ENCODE results near the gene VLDLR.

VLDLR gene

DNA sequence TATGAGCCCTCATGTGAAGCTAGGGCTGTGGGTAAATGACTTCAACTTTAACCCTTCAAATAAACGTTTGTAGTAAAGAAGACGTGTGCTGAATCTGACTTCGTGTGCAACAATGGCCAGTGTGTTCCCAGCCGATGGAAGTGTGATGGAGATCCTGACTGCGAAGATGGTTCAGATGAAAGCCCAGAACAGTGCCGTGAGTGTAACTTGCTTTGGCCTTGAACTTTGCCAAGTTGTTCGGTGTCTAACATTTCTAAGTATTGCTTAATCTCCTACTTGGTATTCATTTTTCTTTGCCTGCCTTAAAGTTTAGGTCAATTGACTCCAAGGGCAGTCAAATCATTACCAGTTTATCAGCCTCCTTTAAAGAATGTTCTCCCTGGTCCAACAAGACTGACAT is 18.2 kb downstream of the VLDLR start:
- no peak overlapping the region for H3K27ac ChIP-seq (ENCODE audit: low read depth, low read length)

GRCh38 chr9:2640570-2640969 is 19.0 kb downstream of the VLDLR start:
- no peaks in the 10 kb centered on the region for H3K27me3 ChIP-seq (ENCODE audit: low read length)
- H3K9me2 ChIP-seq (replicated peaks; ENCODE audit: insufficient read depth, low read length): no peaks in the 10 kb centered on the region
- H4K20me1 ChIP-seq (ENCODE audit: low read depth, low read length): no peaks in the 10 kb centered on the region
- H3K36me3 ChIP-seq (ENCODE audit: low read length): no peaks in the 10 kb centered on the region
- H3K9me3 ChIP-seq (ENCODE audit: insufficient read depth, low read length): no peaks in the 10 kb centered on the region
- H3K27ac ChIP-seq (ENCODE audit: low read depth, low read length): no peak overlapping the region
- H3F3A ChIP-seq (ENCODE audit: insufficient read depth): no peaks in the 10 kb centered on the region
- no peaks in the 10 kb centered on the region for H3K79me2 ChIP-seq (ENCODE audit: insufficient read depth, low read length)
- no peak overlapping the region for H3K4me2 ChIP-seq (ENCODE audit: low read depth, low read length, poor library complexity, severe bottlenecking)
- no peak overlapping the region for H3K4me3 ChIP-seq (ENCODE audit: insufficient read depth, low read length, poor library complexity, severe bottlenecking)
- TF ChIP-seq, protein P1, sequence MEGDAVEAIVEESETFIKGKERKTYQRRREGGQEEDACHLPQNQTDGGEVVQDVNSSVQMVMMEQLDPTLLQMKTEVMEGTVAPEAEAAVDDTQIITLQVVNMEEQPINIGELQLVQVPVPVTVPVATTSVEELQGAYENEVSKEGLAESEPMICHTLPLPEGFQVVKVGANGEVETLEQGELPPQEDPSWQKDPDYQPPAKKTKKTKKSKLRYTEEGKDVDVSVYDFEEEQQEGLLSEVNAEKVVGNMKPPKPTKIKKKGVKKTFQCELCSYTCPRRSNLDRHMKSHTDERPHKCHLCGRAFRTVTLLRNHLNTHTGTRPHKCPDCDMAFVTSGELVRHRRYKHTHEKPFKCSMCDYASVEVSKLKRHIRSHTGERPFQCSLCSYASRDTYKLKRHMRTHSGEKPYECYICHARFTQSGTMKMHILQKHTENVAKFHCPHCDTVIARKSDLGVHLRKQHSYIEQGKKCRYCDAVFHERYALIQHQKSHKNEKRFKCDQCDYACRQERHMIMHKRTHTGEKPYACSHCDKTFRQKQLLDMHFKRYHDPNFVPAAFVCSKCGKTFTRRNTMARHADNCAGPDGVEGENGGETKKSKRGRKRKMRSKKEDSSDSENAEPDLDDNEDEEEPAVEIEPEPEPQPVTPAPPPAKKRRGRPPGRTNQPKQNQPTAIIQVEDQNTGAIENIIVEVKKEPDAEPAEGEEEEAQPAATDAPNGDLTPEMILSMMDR (IDR thresholded peaks at IDR 0.05; ENCODE audit: insufficient read depth, low read length, poor library complexity, severe bottlenecking): no peak
- no peak for TF ChIP-seq EZH2phosphoT487 (conservative IDR thresholded peaks at IDR 0.05; ENCODE audit: low read length)
- no peak overlapping the region for H2AFZ ChIP-seq (ENCODE audit: low read depth, low read length, severe bottlenecking)
- no peak overlapping the region for H3K9ac ChIP-seq (ENCODE audit: low read length)

More for the DNA sequence above, 18.2 kb downstream of the VLDLR start:
- H3K79me2 ChIP-seq (ENCODE audit: insufficient read depth, low read length): no peaks in the 10 kb centered on the region
- no peak for TF ChIP-seq EZH2phosphoT487 (conservative IDR thresholded peaks at IDR 0.05; ENCODE audit: low read length)
- TF ChIP-seq, protein P1 (IDR thresholded peaks at IDR 0.05; ENCODE audit: insufficient read depth, low read length, poor library complexity, severe bottlenecking): no peak
- no peaks in the 10 kb centered on the region for H3F3A ChIP-seq (ENCODE audit: insufficient read depth)
- H3K4me3 ChIP-seq (ENCODE audit: insufficient read depth, low read length, poor library complexity, severe bottlenecking): no peak overlapping the region
- no peaks in the 10 kb centered on the region for H3K27me3 ChIP-seq (ENCODE audit: low read length)
- H3K9ac ChIP-seq (ENCODE audit: low read length): no peak overlapping the region
- H3K36me3 ChIP-seq (ENCODE audit: low read length): no peaks in the 10 kb centered on the region
- no peak overlapping the region for H2AFZ ChIP-seq (ENCODE audit: low read depth, low read length, severe bottlenecking)
- H3K9me2 ChIP-seq (replicated peaks; ENCODE audit: insufficient read depth, low read length): no peaks in the 10 kb centered on the region
- no peaks in the 10 kb centered on the region for H4K20me1 ChIP-seq (ENCODE audit: low read depth, low read length)
- no peak overlapping the region for H3K4me2 ChIP-seq (ENCODE audit: low read depth, low read length, poor library complexity, severe bottlenecking)
- no peaks in the 10 kb centered on the region for H3K9me3 ChIP-seq (ENCODE audit: insufficient read depth, low read length)

GRCh38 chr9:2641033-2641432 is 19.4 kb downstream of the VLDLR start:
- no peak overlapping the region for H3K4me3 ChIP-seq (ENCODE audit: insufficient read depth, low read length, poor library complexity, severe bottlenecking)
- H3F3A ChIP-seq (ENCODE audit: insufficient read depth): no peaks in the 10 kb centered on the region
- H3K9me2 ChIP-seq (replicated peaks; ENCODE audit: insufficient read depth, low read length): no peaks in the 10 kb centered on the region
- no peak overlapping the region for H2AFZ ChIP-seq (ENCODE audit: low read depth, low read length, severe bottlenecking)
- no peaks in the 10 kb centered on the region for H4K20me1 ChIP-seq (ENCODE audit: low read depth, low read length)
- H3K9ac ChIP-seq (ENCODE audit: low read length): no peak overlapping the region
- no peak overlapping the region for H3K27ac ChIP-seq (ENCODE audit: low read depth, low read length)
- TF ChIP-seq, protein P1 (IDR thresholded peaks at IDR 0.05; ENCODE audit: insufficient read depth, low read length, poor library complexity, severe bottlenecking): no peak
- no peak for TF ChIP-seq EZH2phosphoT487 (conservative IDR thresholded peaks at IDR 0.05; ENCODE audit: low read length)
- H3K79me2 ChIP-seq (ENCODE audit: insufficient read depth, low read length): no peaks in the 10 kb centered on the region
- no peaks in the 10 kb centered on the region for H3K9me3 ChIP-seq (ENCODE audit: insufficient read depth, low read length)
- H3K27me3 ChIP-seq (ENCODE audit: low read length): no peaks in the 10 kb centered on the region
- no peaks in the 10 kb centered on the region for H3K36me3 ChIP-seq (ENCODE audit: low read length)
- H3K4me2 ChIP-seq (ENCODE audit: low read depth, low read length, poor library complexity, severe bottlenecking): no peak overlapping the region

All from SU-DHL-6 (cell line).